ENCODE results near the gene PABPN1L.
"Not testable (repeated sequence)": the region's sequence is repeated elsewhere in the genome, so short reads cannot be mapped to it uniquely, and the experiment has no call there.

The PABPN1L gene

GRCh38 chr16:88901718-88902337 lies 35.4 kb upstream of the PABPN1L start:
- no peak for DNase-seq (ENCODE audit: low read depth in 2 of 3, low spot score in 2 of 3)

GRCh38 chr16:88900662-88901052 lies 34.2 kb upstream of the PABPN1L start:
- no peak for DNase-seq (ENCODE audit: low read depth in 2 of 3, low spot score in 2 of 3)

GRCh38 chr16:88899901-88900661 lies 33.6 kb upstream of the PABPN1L start:
- DNase-seq (ENCODE audit: low read depth in 2 of 3, low spot score in 2 of 3), result no peak

GRCh38 chr16:88897696-88898425 lies 31.4 kb upstream of the PABPN1L start:
- DNase-seq (ENCODE audit: low read depth in 2 of 3, low spot score in 2 of 3), result no peak

GRCh38 chr16:88896238-88897070 lies 30.0 kb upstream of the PABPN1L start:
- no peak for DNase-seq (ENCODE audit: low read depth in 2 of 3, low spot score in 2 of 3)

- no peak for DNase-seq (ENCODE audit: low read depth in 2 of 3, low spot score in 2 of 3)
These were observed 28.9 kb upstream of the PABPN1L start for GRCh38 chr16:88895335-88895734.

- DNase-seq (ENCODE audit: low read depth in 2 of 3, low spot score in 2 of 3), result no peak
These were observed 28.3 kb upstream of the PABPN1L start for GRCh38 chr16:88894681-88895300.

GRCh38 chr16:88894266-88894665 lies 27.8 kb upstream of the PABPN1L start:
- DNase-seq (ENCODE audit: low read depth in 2 of 3, low spot score in 2 of 3), result not testable (repeated sequence)

- DNase-seq (ENCODE audit: low read depth in 2 of 3, low spot score in 2 of 3), result no peak
These were observed 26.9 kb upstream of the PABPN1L start for GRCh38 chr16:88893127-88893968.

- DNase-seq (ENCODE audit: low read depth in 2 of 3, low spot score in 2 of 3), result no peak
These were observed 25.6 kb upstream of the PABPN1L start for GRCh38 chr16:88892065-88892464.

GRCh38 chr16:88891083-88891482 lies 24.6 kb upstream of the PABPN1L start:
- no peak for DNase-seq (ENCODE audit: low read depth in 2 of 3, low spot score in 2 of 3)

GRCh38 chr16:88889702-88890352 lies 23.4 kb upstream of the PABPN1L start:
- DNase-seq (ENCODE audit: low read depth in 2 of 3, low spot score in 2 of 3), result not testable (repeated sequence)

- DNase-seq (ENCODE audit: low read depth in 2 of 3, low spot score in 2 of 3), result no peak
These were observed 22.3 kb upstream of the PABPN1L start for GRCh38 chr16:88888461-88889387.

- no peak for DNase-seq (ENCODE audit: low read depth in 2 of 3, low spot score in 2 of 3)
These were observed 21.6 kb upstream of the PABPN1L start for GRCh38 chr16:88888057-88888456.

- DNase-seq (ENCODE audit: low read depth in 2 of 3, low spot score in 2 of 3), result no peak
These were observed 20.5 kb upstream of the PABPN1L start for GRCh38 chr16:88886845-88887521.

- DNase-seq (ENCODE audit: low read depth in 2 of 3, low spot score in 2 of 3), result no peak
These were observed 20.0 kb upstream of the PABPN1L start for GRCh38 chr16:88886420-88886844.

GRCh38 chr16:88885693-88886280 lies 19.3 kb upstream of the PABPN1L start:
- no peak for DNase-seq (ENCODE audit: low read depth in 2 of 3, low spot score in 2 of 3)

Measured in activated CD8-positive, alpha-beta memory T cell treated with anti-CD3 and anti-CD28 coated beads for 48 hours (primary cell).